IMR-90 (cell line): ENCODE measurements around the gene PRRG2. TPM values are rescaled to one million over a fixed set of nuclear protein-coding genes. Genes with fewer than 3 reads are reported as not detected.

Experiments used
- ATAC-seq: fragments of 200-7000 bp; cut with Tn5 transposase; 2 replicates; pipeline ENCODE4 v1.9.1; 2020; ENCODE audit warnings: low read depth, mild to moderate bottlenecking, moderate library complexity
- BruUV-seq: library from RNA; stranded (reverse); fragments of 400-500 nt; replicated peaks from 2 replicates; lab custom pipeline; 2021; lab: Mats Ljungman, UMichigan
- CTCF ChIA-PET: fragments of 300-600 bp; formaldehyde crosslinking; extraction: SDS; loops from one replicate; lab custom pipeline; 2021; ENCODE audit warnings: antibody characterized with exemption; lab: Yijun Ruan, JAX
- POLR2A ChIA-PET: fragments of 300-600 bp; sonication (Branson Sonifier 250); formaldehyde crosslinking; loops from one replicate; lab custom pipeline; 2022; ENCODE audit warnings: antibody characterized with exemption; ENCODE audit not compliant: unreplicated experiment; lab: Charles Lee
- DNase-seq: peaks from one replicate; pipeline ENCODE4 v3.0.0; 2013
- H2AFZ ChIP-seq: replicated peaks from 2 replicates; pipeline ENCODE3; 2013; ENCODE audit warnings: low read length, mild to moderate bottlenecking; ENCODE audit not compliant: poor library complexity
- H2AK5ac ChIP-seq: 2 replicates; pipeline ENCODE4 v1.6.1; 2013; ENCODE audit warnings: low read depth, low read length, inconsistent platforms
- H2AK9ac ChIP-seq: replicated peaks from 2 replicates; pipeline ENCODE3; 2013; ENCODE audit warnings: mild to moderate bottlenecking, low read depth, low read length, moderate library complexity; ENCODE audit not compliant: poor library complexity
- H2BK120ac ChIP-seq: 2 replicates; pipeline ENCODE4 v1.6.1; 2013; ENCODE audit warnings: low read depth, low read length, inconsistent platforms
- H2BK15ac ChIP-seq: 3 replicates; pipeline ENCODE4 v1.6.1; 2013; ENCODE audit warnings: low read depth, low read length, inconsistent platforms
- H2BK20ac ChIP-seq: 2 replicates; pipeline ENCODE4 v1.6.1; 2013; ENCODE audit warnings: low read depth, mild to moderate bottlenecking, inconsistent platforms, low read length, moderate library complexity
- H2BK5ac ChIP-seq: 2 replicates; pipeline ENCODE4 v1.6.1; 2013; ENCODE audit warnings: mild to moderate bottlenecking, low read depth, low read length, inconsistent platforms; ENCODE audit not compliant: poor library complexity, severe bottlenecking
- H3K14ac ChIP-seq: replicated peaks from 2 replicates; pipeline ENCODE4 v1.6.1; 2013; ENCODE audit warnings: low read depth, low read length, inconsistent platforms
- H3K18ac ChIP-seq: 2 replicates; pipeline ENCODE4 v1.6.1; 2013; ENCODE audit warnings: low read depth, low read length, control low read depth
- H3K23ac ChIP-seq: 2 replicates; pipeline ENCODE4 v1.6.1; 2013; ENCODE audit warnings: low read depth, low read length, inconsistent platforms
- H3K27ac ChIP-seq: 2 replicates; pipeline ENCODE4 v1.5.1; 2013; ENCODE audit warnings: mild to moderate bottlenecking, control low read depth, low read length; ENCODE audit not compliant: insufficient read depth
- H3K27me3 ChIP-seq: 2 replicates; pipeline ENCODE4 v1.6.1; 2013; ENCODE audit warnings: low read length; ENCODE audit not compliant: control insufficient read depth, insufficient read depth
- H3K36me3 ChIP-seq: 2 replicates; pipeline ENCODE4 v1.6.1; 2013; ENCODE audit warnings: low read length, mixed read lengths; ENCODE audit not compliant: control insufficient read depth, insufficient read depth
- H3K4ac ChIP-seq: 2 replicates; pipeline ENCODE4 v1.6.1; 2013; ENCODE audit warnings: low read depth, low read length, inconsistent platforms
- H3K4me1 ChIP-seq: 2 replicates; pipeline ENCODE4 v1.6.1; 2013; ENCODE audit warnings: low read length, mixed read lengths; ENCODE audit not compliant: control insufficient read depth, insufficient read depth
- H3K4me2 ChIP-seq: 2 replicates; pipeline ENCODE4 v1.6.1; 2013; ENCODE audit warnings: low read depth, mild to moderate bottlenecking, control low read depth, low read length, moderate library complexity
- H3K4me3 ChIP-seq: 2 replicates; pipeline ENCODE4 v1.5.1; 2013; ENCODE audit warnings: low read depth, mild to moderate bottlenecking, control low read depth, low read length, moderate library complexity; ENCODE audit not compliant: insufficient read depth
- H3K56ac ChIP-seq: 2 replicates; pipeline ENCODE4 v1.6.1; 2013; ENCODE audit warnings: low read length, inconsistent platforms; ENCODE audit not compliant: insufficient read depth; ENCODE audit errors: extremely low read depth
- H3K79me1 ChIP-seq, 2 experiments: 2 replicates each; pipeline ENCODE4 v1.6.1; 2013; ENCODE audit warnings: low read length in 2 of 2, inconsistent platforms in 1 of 2, low read depth in 1 of 2
- H3K9ac ChIP-seq: 2 replicates; pipeline ENCODE4 v1.6.1; 2013; ENCODE audit warnings: low read depth, low read length, control low read depth
- H3K9me1 ChIP-seq: 2 replicates; pipeline ENCODE4 v1.6.1; 2013; ENCODE audit warnings: low read length, inconsistent platforms; ENCODE audit not compliant: insufficient read depth
- H3K9me3 ChIP-seq: 2 replicates; pipeline ENCODE4 v1.6.1; 2013; ENCODE audit warnings: low read length; ENCODE audit not compliant: control insufficient read depth, insufficient read depth
- H4K20me1 ChIP-seq: 2 replicates; pipeline ENCODE4 v1.6.1; 2013; ENCODE audit warnings: low read length, inconsistent platforms; ENCODE audit not compliant: insufficient read depth
- H4K5ac ChIP-seq: 2 replicates; pipeline ENCODE4 v1.6.1; 2013; ENCODE audit warnings: mild to moderate bottlenecking, low read depth, low read length, control low read depth
- H4K8ac ChIP-seq, 2 experiments: 2 replicates each; pipeline ENCODE4 v1.6.1; 2013; ENCODE audit warnings: low read depth in 2 of 2, low read length in 2 of 2, control low read depth in 1 of 2, inconsistent platforms in 1 of 2
- H4K91ac ChIP-seq: 2 replicates; pipeline ENCODE4 v1.6.1; 2013; ENCODE audit warnings: low read depth, low read length, inconsistent platforms; ENCODE audit not compliant: insufficient read depth
- CHD1 ChIP-seq: IDR thresholded peaks from 2 replicates; pipeline ENCODE4 v1.6.1; 2012; ENCODE audit warnings: low read depth, low read length, improper control_type of control experiment
- CTCF ChIP-seq: conservative IDR thresholded peaks from 2 replicates; pipeline ENCODE4 v1.5.1; 2012; ENCODE audit warnings: mild to moderate bottlenecking, low read depth, low read length, improper control_type of control experiment
- MAFK ChIP-seq: IDR thresholded peaks from 2 replicates; pipeline ENCODE4 v1.6.1; 2012; ENCODE audit warnings: low read depth, low read length, improper control_type of control experiment
- MAZ ChIP-seq: IDR thresholded peaks from 2 replicates; pipeline ENCODE4 v1.6.1; 2012; ENCODE audit warnings: low read depth, mild to moderate bottlenecking, low read length, improper control_type of control experiment, moderate library complexity, borderline replicate concordance
- MXI1 ChIP-seq: IDR thresholded peaks from 2 replicates; pipeline ENCODE4 v1.6.1; 2012; ENCODE audit warnings: low read depth, mild to moderate bottlenecking, low read length, moderate library complexity, borderline replicate concordance
- POLR2A ChIP-seq: IDR thresholded peaks from 2 replicates; pipeline ENCODE4 v1.6.1; 2012; ENCODE audit warnings: mild to moderate bottlenecking, low read depth, low read length
- RAD21 ChIP-seq: IDR thresholded peaks from 2 replicates; pipeline ENCODE4 v1.6.1; 2012; ENCODE audit warnings: low read length, improper control_type of control experiment
- WGBS, 2 experiments: methylation state at CpG; one replicate each; pipeline versions ENCODE4 v1.1.5 to v1.1.7; 2013; ENCODE audit warnings: missing lambda C conversion rate in 2 of 2; ENCODE audit not compliant: insufficient read length in 1 of 2; ENCODE audit errors: extremely low coverage in 2 of 2; 5-methylcytosine and 5-hydroxymethylcytosine counted together
- dilution Hi-C: fragments of 300-500 bp; cut with HindIII; formaldehyde crosslinking; loops from one replicate; pipeline ENCODE4 v1.14.3; 2018; ENCODE audit warnings: low sequenced_read_pairs; ENCODE audit not compliant: unreplicated experiment
- in situ Hi-C: fragments of 300-500 bp; cut with MboI; formaldehyde crosslinking; loops from 3 replicates; pipeline ENCODE4 v1.14.3; 2019; ENCODE audit warnings: low sequenced_read_pairs, inconsistent platforms, mixed read lengths
- intact Hi-C: fragments of 100-400 bp; cut with micrococcal nuclease; formaldehyde crosslinking; loops from 2 replicates; pipeline ENCODE4 v1.10.0; 2022
- polyA plus RNA-seq, 3 experiments: library from polyadenylated mRNA; depleted of rRNA; stranded (reverse); fragments of >200 nt; gene quantifications; 2 replicates each; pipeline ENCODE4 v1.2.3, GENCODE V29; 2012; ENCODE audit warnings: low replicate concordance in 1 of 3
- total RNA-seq: library from RNA; depleted of rRNA; stranded (reverse); fragments of >200 nt; gene quantifications from 2 replicates; pipeline ENCODE4 v1.2.3, GENCODE V29; 2012

PRRG2 gene
- total and polyA plus RNA-seq, 2 of the 4 experiments (the other 2 are of a cell fraction) = 0.14 to 0.54 TPM

GRCh38 chr19:49624967-49625910 is 44.1 kb downstream of the PRRG2 start:
- no TSS peak for BruUV-seq
- no peak overlapping the region for H2AK9ac ChIP-seq
- H2BK5ac ChIP-seq = no peak overlapping the region
- H2BK120ac ChIP-seq = no peak overlapping the region
- H4K20me1 ChIP-seq = peaks cover 2% of the 10 kb centered on the region
- no peak overlapping the region for H3K27ac ChIP-seq
- H3K27me3 ChIP-seq = no peaks in the 10 kb centered on the region
- H3K4me3 ChIP-seq = no peak overlapping the region
- 91% methylated on average over 9 of the region's 27 CpGs; no CpG with 5 or more reads in 1 of the 2 experiments for WGBS, 2 experiments
- in situ Hi-C loops = no loop called here
- intact Hi-C loops = no loop called here
- no peak overlapping the region for H2BK15ac ChIP-seq
- H3K36me3 ChIP-seq = peaks cover 33% of the 10 kb centered on the region
- CTCF ChIA-PET = no interaction called here
- H3K4me2 ChIP-seq = no peak overlapping the region
- ATAC-seq = 0 out of 2 replicates have a peak, but pooled peaks have one; percentile 18
- H3K9ac ChIP-seq = no peak overlapping the region
- dilution Hi-C loops = no loop called here
- H4K8ac ChIP-seq = no peak overlapping the region
- no peaks in the 10 kb centered on the region for H3K9me1 ChIP-seq
- H2AK5ac ChIP-seq = no peak overlapping the region
- H2AFZ ChIP-seq = no peak overlapping the region
- no peak for TF ChIP-seq MAFK
- TF ChIP-seq RAD21 = no peak
- TF ChIP-seq CHD1 = no peak
- no peak for TF ChIP-seq MXI1
- TF ChIP-seq MAZ = no peak
- no peak for TF ChIP-seq POLR2A
- TF ChIP-seq CTCF = no peak
- H3K4me1 ChIP-seq = no peaks in the 10 kb centered on the region
- no peak overlapping the region for H3K4ac ChIP-seq
- DNase-seq = no peak
- H3K23ac ChIP-seq = no peak overlapping the region
- H3K56ac ChIP-seq = no peak overlapping the region
- H3K14ac ChIP-seq = no peak overlapping the region
- no peak overlapping the region for H4K91ac ChIP-seq
- H3K79me1 ChIP-seq = peaks cover 0 to 22% of the 10 kb centered on the region in 2 experiments
- POLR2A ChIA-PET = no interaction called here
- H3K9me3 ChIP-seq = no peaks in the 10 kb centered on the region
- H2BK20ac ChIP-seq = no peak overlapping the region
- H3K18ac ChIP-seq = no peak overlapping the region
- no peak overlapping the region for H4K5ac ChIP-seq
